NCI-H510A (cell line): ENCODE results near the gene NHLH2.

ENCODE experiments used
- DNase-seq: peaks from one replicate; lab custom pipeline; 2025; lab: John Stamatoyannopoulos, UW

NHLH2 gene

GRCh38 chr1:115838431-115839028 is 2.4 kb downstream of the NHLH2 start:
- DNase-seq = no peak

GRCh38 chr1:115837740-115838421 is 3.0 kb downstream of the NHLH2 start:
- no peak for DNase-seq

DNA sequence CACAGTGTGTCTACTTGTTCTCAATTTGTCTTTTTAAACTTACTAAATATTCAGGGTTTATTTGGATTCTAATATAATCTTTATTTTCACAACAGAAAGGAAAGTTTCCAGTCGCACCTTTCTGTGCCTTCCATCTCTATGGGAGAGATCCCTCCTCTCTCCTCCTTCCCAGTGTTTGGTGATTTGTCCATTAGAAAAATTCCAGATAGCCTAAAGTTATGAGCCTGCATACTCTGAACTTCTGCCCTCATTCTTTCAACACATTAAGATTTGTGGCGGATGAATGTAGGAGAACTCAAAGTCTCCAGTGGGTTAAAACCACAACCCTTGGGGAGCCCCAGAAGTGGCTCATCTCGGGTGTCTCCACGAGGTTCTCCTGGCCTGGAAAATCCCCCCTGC is 3.6 kb downstream of the NHLH2 start:
- no peak for DNase-seq

DNA sequence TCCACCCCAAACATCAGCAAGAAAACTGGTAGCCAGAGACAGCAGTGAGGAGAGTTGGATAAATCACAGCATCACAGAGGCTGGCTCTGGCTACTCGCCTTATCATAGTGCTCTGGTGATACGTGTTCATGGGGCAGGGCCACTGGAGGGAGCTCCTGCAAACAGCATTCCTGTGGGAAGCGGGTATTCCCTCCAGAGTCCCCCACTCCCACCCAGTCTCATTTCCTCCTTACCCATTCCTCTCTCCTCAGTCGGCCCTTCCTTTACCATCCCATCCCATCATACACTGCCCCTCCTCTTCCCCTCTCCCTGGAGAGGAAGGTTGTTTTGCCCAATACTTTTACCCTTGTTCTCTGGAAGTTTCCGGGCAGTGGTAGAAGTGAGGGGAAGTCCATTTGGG is 7.1 kb downstream of the NHLH2 start:
- DNase-seq = no peak

DNA sequence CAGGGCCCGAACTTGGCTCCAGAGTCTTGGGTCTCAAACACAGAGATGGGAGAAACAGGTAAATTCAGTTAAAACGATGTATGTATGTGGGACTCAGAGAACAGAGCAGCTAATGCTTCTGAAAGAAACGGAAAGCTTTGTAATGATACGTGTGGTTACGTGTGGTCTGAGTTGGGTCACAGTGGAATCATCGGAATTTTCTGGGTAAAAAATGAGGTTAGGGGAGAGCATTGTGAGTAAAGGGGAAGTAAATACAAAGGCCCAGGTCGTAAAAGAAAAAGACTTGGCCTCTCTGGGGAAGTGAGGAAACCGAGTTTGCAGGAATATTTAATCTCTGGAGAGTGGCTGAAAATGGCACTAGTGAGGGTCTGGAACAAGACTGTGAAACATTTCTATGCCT is 8.3 kb downstream of the NHLH2 start:
- DNase-seq = no peak

DNA sequence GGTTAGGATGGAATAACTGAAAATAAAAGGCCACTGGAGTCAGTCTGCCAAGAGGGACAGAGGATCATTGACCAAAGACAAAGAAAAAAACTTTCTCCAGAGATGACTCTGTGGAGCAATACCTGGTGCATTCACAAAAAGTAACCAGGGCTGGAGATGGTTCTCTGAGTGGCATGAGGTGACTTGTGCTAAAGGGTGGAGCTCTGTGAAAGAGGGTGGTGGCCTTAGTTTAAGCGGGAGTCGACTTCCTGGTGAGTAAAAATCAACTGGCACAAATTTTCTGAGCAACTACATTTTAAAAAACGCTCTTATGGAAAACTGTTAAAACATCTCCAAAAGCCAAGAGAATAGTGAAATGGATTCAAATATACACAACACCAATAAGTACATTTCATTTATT is 10.0 kb downstream of the NHLH2 start:
- no peak for DNase-seq

DNA sequence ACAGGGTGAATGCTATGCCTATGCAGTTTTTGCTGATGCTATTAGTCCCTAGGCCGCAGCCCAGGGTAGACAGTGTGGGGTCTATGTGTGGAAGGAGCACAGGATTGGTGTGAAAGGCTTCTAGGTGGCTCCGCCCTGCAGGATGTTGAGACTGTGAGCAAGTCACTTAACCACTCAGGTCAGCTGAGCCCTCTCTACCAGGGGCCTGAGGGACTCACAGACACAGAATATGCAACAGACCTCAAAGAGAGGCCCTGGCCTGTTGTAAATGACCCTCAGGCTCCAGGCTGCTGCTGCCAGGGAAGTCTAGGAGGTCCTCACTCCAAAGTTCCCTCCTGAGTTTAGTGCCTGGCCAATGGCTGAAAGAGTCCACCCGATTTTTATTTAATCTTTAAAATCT is 11.0 kb downstream of the NHLH2 start:
- no peak for DNase-seq

GRCh38 chr1:115829023-115829674 is 11.8 kb downstream of the NHLH2 start:
- no peak for DNase-seq

DNA sequence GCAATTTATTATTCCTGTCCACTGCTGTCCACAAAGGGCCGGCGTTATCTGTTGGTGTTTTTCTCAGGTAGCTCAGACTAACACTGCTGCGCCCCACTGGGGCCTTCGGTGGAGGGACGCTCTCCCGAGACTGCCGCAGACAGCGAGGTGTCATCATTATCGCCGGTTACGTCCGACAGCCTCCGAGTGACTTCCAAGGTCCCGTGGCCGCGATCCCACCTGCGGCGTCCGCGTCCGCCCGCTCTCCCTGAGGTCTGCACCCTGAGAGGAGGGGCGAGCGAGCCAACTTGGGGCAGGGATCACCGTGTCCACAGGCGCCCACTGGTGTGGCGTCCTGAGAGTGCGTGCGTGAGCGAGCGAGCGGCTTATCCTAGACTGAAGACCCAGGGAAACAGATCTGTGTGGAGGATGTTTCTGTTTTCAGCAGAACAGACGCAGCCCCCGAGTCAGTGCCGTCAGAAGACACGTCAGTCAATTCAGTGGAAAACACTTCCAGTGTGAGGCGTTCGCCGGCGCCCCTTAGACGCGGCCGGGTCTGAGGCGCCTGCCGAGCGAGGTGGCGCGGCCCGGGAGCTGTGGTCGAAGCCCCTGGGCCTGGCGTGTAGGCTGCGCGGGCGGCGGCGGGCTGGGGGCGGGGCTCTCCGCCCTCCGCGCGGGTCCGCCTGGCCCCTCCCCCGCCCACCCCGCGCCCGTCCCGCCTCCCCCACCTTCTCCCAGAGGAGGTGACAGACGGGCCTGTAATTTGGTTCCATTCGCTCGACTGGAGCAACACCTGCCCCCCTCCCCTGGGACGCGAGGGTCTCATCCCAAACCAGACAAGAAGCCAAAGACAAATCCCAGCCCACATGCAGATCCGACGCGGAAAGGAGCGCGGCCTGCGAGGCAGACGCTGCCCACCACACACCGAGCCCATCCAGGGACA is 12.6 kb downstream of the NHLH2 start:
- DNase-seq = peak; percentile 35

DNA sequence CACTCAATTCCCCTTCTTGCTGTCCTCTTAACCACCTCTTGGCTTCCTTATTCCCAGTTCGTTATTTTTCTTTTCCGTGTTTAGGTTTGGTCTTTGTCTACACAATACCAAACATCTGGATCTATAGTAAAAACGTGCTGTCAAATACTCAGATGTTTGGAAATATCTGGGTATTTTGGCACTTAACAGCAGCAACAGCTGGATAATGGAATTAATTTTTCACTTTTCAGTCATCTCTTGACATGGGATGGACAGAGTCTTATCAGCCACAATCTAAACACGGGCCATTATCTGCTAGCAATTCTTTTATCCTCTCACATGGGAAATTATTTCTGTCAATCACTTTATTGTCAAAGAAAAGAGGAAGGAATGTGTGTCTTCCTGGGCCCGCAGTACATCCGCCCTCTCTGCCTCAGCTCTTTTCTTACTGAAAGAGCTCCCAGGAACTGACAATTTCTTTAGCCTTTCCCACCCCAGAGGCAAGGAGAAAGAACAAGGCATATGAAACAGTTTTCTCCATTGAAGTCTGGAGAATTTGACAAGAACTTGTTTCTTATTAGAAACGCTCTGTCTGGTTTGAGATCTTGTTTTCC is 13.4 kb downstream of the NHLH2 start:
- no peak for DNase-seq

DNA sequence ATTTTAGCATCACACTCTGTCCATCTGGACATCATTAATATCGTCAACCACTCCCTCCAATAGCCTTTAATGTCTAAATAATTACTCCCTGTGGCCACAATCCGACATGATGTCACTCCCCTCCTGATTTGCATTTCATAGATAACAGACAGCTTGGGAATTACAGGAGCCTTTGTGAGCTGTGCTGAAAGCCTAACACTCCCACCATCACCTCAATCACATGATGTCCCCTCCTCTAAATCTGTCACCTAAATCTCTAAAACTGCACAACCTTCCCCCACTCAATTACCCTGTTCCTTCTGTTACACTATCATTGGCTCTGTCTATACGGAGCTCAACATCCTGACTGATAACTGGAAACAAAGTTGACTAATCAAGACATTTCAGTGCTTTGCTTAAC is 14.3 kb downstream of the NHLH2 start:
- no peak for DNase-seq

GRCh38 chr1:115822117-115822516 is 18.8 kb downstream of the NHLH2 start:
- DNase-seq = no peak

DNA sequence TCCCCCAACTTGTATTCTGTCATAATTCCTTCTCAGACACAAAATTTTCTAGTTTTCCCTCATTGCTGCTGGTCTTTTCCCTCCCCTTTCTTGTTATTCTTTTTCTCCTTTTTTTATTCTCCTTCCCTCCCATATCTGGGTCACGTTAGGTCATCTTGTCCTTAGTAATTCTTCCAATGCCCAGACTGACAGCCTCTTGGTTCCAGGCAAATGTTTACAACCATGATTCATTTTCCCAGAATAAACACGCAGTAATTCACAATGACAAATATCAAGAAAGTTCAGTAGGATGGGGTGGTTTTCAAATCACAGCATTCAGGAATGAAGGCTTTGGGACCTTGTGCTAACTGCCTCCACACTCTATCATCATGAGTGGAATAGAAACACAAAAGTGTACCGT is 25.2 kb downstream of the NHLH2 start:
- DNase-seq = no peak

GRCh38 chr1:115814685-115815398 is 26.1 kb downstream of the NHLH2 start:
- DNase-seq = no peak

DNA sequence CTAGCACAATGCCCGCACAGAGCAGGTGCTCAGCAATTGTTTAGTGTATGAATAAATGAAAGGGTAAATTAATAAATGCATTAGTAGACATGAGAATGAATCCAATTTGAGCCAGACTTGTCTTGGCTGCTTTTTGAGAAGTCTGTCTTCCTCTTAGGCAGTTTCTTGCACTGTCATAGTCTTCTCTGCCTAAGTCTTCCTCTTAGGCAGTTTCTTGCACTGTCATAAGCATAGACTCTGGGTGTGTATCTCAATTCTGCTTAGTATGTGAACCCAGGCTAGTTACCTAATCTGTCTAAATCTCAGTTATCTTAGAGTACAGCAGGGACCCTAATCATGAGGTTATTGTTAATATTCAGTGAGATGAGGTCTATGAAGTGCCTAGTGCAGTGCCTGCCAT is 27.2 kb downstream of the NHLH2 start:
- DNase-seq = no peak

DNA sequence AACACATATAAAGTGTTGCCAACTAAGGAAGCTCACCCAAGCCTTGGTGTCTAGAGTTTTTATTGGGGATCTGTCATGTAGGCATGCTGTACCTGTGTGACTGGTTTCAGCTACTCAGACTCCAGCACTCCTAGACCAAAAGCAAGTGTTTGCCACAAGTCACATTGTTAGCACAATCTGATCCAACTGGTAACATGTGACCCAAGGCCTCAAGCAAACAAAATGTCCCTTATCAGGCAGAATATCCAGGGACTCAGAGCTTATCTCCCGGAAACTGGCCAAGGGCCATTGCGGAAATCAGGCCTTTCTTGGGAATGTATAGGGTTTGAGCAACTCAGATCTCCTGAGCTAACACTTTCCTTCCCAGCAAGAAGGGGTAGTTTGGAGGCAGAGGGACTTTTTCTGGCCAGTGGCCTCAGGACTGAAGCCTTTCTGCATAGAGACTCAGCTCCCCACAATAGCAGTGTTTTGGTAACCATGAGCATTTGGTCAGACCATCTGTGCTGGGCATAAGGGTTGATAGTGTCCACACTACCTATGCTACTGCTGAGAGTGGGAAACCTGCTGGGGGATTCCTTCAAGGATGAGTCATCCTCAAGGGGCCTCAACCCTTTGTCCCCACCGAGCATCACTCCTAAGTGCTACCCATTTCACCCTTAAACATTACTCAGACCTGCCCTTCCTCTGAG is 29.6 kb downstream of the NHLH2 start:
- DNase-seq = peak; percentile 59

DNA sequence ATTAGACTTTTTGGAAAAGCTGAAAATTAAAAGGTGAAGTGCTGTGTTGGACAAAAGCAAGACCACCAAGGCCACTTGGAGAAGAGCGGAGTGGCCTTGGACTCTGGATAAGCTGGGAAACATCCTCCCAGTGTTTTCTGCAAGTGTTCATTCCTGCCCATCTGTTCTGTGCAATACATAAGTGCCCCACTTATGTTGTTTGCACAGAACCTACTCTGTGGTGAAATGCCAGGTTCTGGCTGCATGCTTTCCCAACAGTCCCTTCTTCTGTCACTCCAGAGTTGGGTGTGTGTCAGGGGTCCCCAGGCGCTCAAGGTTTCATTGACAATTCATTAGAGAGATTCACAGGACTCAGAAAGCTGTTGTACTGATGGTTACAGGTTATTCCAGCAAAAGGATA is 30.3 kb downstream of the NHLH2 start:
- DNase-seq = peak; percentile 74

- DNase-seq = no peak
Measured at GRCh38 chr1:115809847-115810246, 31.1 kb downstream of the NHLH2 start.

- no peak for DNase-seq
Measured at GRCh38 chr1:115809076-115809475, 31.9 kb downstream of the NHLH2 start.

GRCh38 chr1:115807723-115808122 is 33.2 kb downstream of the NHLH2 start:
- DNase-seq = peak; percentile 66

- DNase-seq = no peak
Measured at GRCh38 chr1:115805597-115805996, 35.3 kb downstream of the NHLH2 start.
